Mucosa of descending colon (tissue), 3 donors: ENCODE measurements around the gene MAP3K9. TPM values are rescaled to one million over a fixed set of nuclear protein-coding genes. Genes with fewer than 3 reads are reported as not detected.
"Not testable (repeated sequence)": the region's sequence is repeated elsewhere in the genome, so short reads cannot be mapped to it uniquely, and the experiment has no call there.

ENCODE experiments used
- ATAC-seq: fragments of 200-7000 bp; cut with Tn5 transposase; one replicate; pipeline ENCODE4 v1.9.1; 2020; ENCODE audit warnings: mild to moderate bottlenecking, moderate library complexity
- DNase-seq, 3 donors: peaks; one replicate each; pipeline ENCODE4 v3.0.0-alpha.2; 2020
- H3K36me3 ChIP-seq: fragments of 200-600 bp; one replicate; pipeline ENCODE4 v1.8.0; 2021; ENCODE audit warnings: low read depth, mild to moderate bottlenecking
- H3K4me1 ChIP-seq: fragments of 200-600 bp; one replicate; pipeline ENCODE4 v1.8.0; 2021; ENCODE audit warnings: low read depth, mild to moderate bottlenecking
- H3K4me3 ChIP-seq: fragments of 200-600 bp; one replicate; pipeline ENCODE4 v1.8.0; 2021; ENCODE audit warnings: mild to moderate bottlenecking
- H3K9me3 ChIP-seq: fragments of 200-600 bp; one replicate; pipeline ENCODE4 v1.8.0; 2021; ENCODE audit warnings: mild to moderate bottlenecking
- CTCF ChIP-seq: fragments of 200-600 bp; IDR thresholded peaks from one replicate; pipeline ENCODE4 v1.8.0; 2022; ENCODE audit warnings: antibody characterized with exemption, mild to moderate bottlenecking
- intact Hi-C, 2 donors: fragments of 100-400 bp; cut with DNase I in 1 of 2; cut with micrococcal nuclease in 1 of 2; formaldehyde crosslinking; loops; one replicate each; pipeline versions ENCODE4 v1.11.0 to v1.11.1; 2022; cut with DNase I, micrococcal nuclease
- long read RNA-seq, 2 donors: library from polyadenylated mRNA; unstranded; transcript quantifications; one replicate each; pipeline ENCODE4 v2.0.0, GENCODE V29; 2019 to 2021
- total RNA-seq, 3 donors: library from RNA; stranded (reverse); fragmentation: NEBNext Ultra II Directional in 2 of 3; extraction: Animal tissue kit (Norgen Biotek cat#: 25700) in 2 of 3; gene quantifications; one replicate each; pipeline versions ENCODE4 v1.2.1 to v1.2.4, GENCODE V29; 2021 to 2023
- donor health status: DM: no; HTN: no; CAD: no; lungs with moderate emphysema.
- donor health status: DM: no; HTN: no; CAD: no.
- donor health status: DM: no; HTN: yes; CAD: no.

The MAP3K9 gene
- 1 to 10 TPM; 5.7 to 9.3 (median 8.8) TPM for total RNA-seq
- long read RNA-seq, donor 1, partial matches to known transcripts = 2 of 4 reads
- long read RNA-seq, donor 1, other reads (novel, unspliced or antisense) = 2 of 4 reads
- long read RNA-seq, donor 2, partial matches to known transcripts = 1 of 1 reads
- long read RNA-seq, donor 2, other reads (novel, unspliced or antisense) = 0 of 1 reads

DNA sequence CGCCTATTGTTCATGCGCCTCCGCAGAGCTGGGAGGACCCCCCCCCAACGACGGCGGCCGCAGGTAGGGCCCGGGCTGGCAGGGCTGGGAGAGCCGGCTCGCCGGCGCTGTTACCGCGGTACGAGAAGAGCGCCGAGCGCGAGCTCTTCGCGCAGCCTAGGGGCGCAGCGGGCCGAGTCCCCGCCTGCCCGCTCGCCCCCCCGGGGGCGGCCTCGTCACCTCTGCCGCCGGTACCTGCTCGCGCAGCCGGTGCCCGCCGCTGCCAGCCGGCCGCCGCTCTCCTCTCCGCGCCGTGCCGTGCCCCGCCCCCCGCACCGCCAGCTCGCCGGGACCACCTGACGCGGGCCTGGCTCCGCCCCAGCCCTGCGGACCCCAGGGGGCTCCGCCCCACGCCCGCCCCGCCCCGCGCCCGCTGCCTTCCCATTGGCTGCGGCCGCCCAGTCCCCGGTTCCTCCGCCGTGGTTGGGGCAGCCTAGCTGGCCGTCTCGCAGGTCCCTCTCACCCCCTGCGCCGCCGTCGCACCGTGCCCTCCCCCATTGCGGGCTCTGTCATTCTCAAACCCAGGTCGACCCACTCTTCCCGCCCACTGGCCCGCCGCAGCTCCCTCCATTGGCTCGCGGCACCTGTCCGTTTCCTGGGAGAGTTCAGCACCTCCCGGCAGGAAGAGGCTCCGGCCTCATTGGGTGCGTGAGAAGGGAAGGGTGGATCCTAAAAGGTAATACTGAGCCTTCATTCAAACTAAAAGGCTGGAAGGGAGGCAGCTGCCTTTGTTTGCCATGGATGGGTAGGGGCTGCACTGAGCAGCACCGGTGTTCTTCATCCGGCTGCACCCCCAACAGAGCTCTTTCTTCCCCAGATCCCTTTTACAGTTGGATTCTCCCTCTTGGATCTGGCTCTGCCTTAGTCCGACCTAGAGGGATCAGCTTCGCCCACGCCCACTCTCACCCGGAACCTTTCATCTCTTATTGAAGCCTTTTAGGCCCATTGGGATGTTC is at the start of gene MAP3K9:
Gene MAP3K9, minus strand, starts transcription at position 289 of the 995 bp plus-strand sequence. CDS start 342 bp downstream, outside the sequence.
- TF ChIP-seq CTCF = no peak
- Histone ChIP-seq H3K9me3 (no peaks in the 10 kb centered on the region), H3K4me1 (no peaks in the 10 kb centered on the region), H3K36me3 (no peaks in the 10 kb centered on the region), H3K4me3 (peak within 1 kb of the TSS; percentile 65)
- intact Hi-C loops = no loop called here
- peak; percentile 94 to 98 (median 97) for DNase-seq
- peak; percentile 94 for ATAC-seq

DNA sequence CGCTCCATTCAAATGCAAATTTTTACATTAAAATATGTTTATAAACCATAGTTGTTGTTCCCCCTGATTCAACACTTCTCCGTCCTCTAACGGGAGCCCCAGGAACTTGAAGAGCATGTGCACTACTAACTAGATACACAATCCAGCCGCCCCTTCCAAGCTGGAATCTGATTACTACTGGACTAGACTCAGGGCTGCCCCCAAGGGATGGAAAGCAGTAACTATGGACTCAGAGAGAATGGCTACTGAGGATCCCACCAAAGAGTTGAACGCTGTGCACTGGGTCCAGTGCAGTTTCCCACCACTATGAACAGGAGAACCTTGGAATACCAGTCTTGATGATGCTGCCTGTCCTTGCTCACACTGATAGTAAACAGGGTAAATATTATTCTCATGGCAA is 49.3 kb upstream of the MAP3K9 start:
- Histone ChIP-seq H3K4me3 (no peak overlapping the region), H3K4me1 (no peaks in the 10 kb centered on the region), H3K36me3 (no peaks in the 10 kb centered on the region), H3K9me3 (no peaks in the 10 kb centered on the region)
- intact Hi-C loops = no loop called here
- DNase-seq (no peak), ATAC-seq (no peak)
- TF ChIP-seq CTCF = no peak

- no peak for DNase-seq
- no peak for TF ChIP-seq CTCF
- ATAC-seq = no peak
- intact Hi-C loops = no loop called here
- Histone ChIP-seq H3K36me3 (no peaks in the 10 kb centered on the region), H3K9me3 (no peaks in the 10 kb centered on the region), H3K4me1 (no peaks in the 10 kb centered on the region), H3K4me3 (no peak overlapping the region)
Measured at GRCh38 chr14:70857496-70857890, 48.2 kb upstream of the MAP3K9 start.

DNA sequence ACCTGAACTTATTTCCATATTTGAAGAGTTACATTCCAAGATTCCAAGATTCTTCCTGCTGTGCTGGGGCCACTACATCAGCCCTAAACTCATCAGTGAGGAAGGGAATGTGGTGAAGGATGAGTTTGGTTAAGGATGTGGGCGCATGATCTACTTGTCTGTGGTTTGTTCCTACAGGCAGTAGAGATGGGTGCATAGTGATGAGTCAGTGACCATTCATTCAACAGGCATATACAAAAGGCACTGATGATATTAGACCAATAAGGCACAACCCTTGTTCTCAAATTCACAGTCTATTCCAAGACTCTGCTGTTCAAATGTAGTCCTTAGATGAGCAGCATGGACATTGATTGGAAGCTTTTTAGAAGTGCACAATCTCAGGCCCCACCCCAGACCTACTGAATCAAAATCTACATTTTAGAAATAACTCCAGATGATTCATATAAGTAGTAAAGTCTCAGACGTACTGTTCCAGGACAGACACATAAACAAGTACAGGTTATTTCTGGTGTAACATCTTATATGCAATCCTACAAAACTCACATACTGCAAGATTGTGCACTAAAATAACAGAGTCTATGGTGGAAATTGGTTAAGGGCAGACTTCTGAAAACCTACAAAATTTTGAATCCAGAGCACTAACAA is 47.7 kb upstream of the MAP3K9 start:
- H3K4me1 ChIP-seq = no peaks in the 10 kb centered on the region
- no peak for DNase-seq
- no peak for TF ChIP-seq CTCF

DNA sequence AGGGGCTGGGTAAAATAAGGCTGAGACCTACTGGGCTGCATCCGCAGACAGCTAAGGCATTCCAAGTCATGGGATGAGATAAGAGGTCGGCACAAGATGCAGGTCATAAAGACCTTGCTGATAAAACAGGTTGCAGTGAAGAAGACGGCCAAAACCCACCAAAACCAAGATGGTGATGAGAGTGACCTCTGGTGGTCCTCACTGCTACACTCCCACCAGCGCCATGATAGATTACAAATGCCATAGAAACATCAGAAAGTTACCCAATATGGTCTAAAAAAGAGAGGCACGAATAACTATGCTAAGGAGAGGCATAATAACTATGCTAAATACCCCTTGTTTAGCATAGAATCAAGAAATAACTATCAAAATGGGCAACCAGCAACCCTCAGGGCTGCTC is 46.2 kb upstream of the MAP3K9 start:
- intact Hi-C loops = no loop called here
- H3K4me1 ChIP-seq = no peaks in the 10 kb centered on the region
- ATAC-seq (no peak), DNase-seq (no peak)
- no peak overlapping the region for H3K4me3 ChIP-seq
- no peaks in the 10 kb centered on the region for H3K9me3 ChIP-seq
- no peaks in the 10 kb centered on the region for H3K36me3 ChIP-seq
- TF ChIP-seq CTCF = no peak

More for the DNA sequence above, 47.7 kb upstream of the MAP3K9 start:
- no peaks in the 10 kb centered on the region for H3K36me3 ChIP-seq
- ATAC-seq = no peak
- no peak overlapping the region for H3K4me3 ChIP-seq
- H3K9me3 ChIP-seq = no peaks in the 10 kb centered on the region
- intact Hi-C loops = no loop called here

DNA sequence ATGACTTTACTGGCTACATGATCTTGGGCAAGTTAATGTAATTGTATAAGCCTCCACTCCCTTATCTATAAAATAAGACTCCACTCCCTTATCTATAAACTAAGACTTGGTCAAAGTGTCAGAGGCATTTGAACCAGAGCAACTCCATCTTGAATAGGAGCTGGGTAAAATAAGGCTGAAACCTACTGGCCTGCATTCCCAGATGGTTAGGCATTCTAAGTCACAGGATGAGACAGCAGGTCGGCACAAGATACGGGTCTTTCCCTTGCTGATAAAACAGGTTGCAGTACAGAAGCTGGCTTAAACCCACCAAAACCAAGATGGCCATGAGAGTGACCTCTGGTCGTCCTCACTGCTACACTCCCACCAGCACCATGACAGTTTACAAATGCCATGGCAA is 44.3 kb upstream of the MAP3K9 start:
- H3K4me3 ChIP-seq, DNase-seq, H3K9me3 ChIP-seq, intact Hi-C loops, H3K36me3 ChIP-seq, ATAC-seq, H3K4me1 ChIP-seq: not testable (repeated sequence)
